Progenitor cell of endocrine pancreas (in vitro differentiated cells): ENCODE results near the gene ADCY10. TPM values are rescaled to one million over a fixed set of nuclear protein-coding genes. Genes with fewer than 3 reads are reported as not detected.

ENCODE experiments used
- DNase-seq: peaks from one replicate; pipeline ENCODE4 v3.0.0; 2021; ENCODE audit warnings: low spot score; ENCODE audit not compliant: unreplicated experiment
- H3K27ac Mint-ChIP-seq: 2 replicates; pipeline ENCODE4 v1.8.0; 2021; ENCODE audit warnings: mild to moderate bottlenecking, moderate library complexity, mixed read lengths
- H3K27me3 Mint-ChIP-seq: 2 replicates; pipeline ENCODE4 v1.8.0; 2021; ENCODE audit warnings: mixed read lengths
- H3K36me3 Mint-ChIP-seq: 2 replicates; pipeline ENCODE4 v1.8.0; 2022; ENCODE audit warnings: mixed read lengths; ENCODE audit not compliant: insufficient read depth
- H3K4me1 Mint-ChIP-seq: 2 replicates; pipeline ENCODE4 v1.8.0; 2021; ENCODE audit warnings: low read depth, mixed read lengths
- H3K4me3 Mint-ChIP-seq: 2 replicates; pipeline ENCODE4 v1.8.0; 2021; ENCODE audit warnings: low read depth, mild to moderate bottlenecking, moderate library complexity, mixed read lengths
- H3K9me3 Mint-ChIP-seq: 2 replicates; pipeline ENCODE4 v1.8.0; 2021; ENCODE audit warnings: low read depth, mixed read lengths
- total RNA-seq: library from RNA; stranded (reverse); gene quantifications from 2 replicates; pipeline ENCODE4 v1.2.1, GENCODE V29; 2021
- TF ChIP-seq, protein P1 (sequence below): fragments of 200-600 bp; sonication (generic); IDR thresholded peaks from one replicate; pipeline ENCODE4 v1.5.0; 2021; ENCODE audit warnings: antibody characterized with exemption, mild to moderate bottlenecking; ENCODE audit not compliant: unreplicated experiment

Gene ADCY10
- total RNA-seq, 1 donor from 2014 or later = 0.60 TPM

DNA sequence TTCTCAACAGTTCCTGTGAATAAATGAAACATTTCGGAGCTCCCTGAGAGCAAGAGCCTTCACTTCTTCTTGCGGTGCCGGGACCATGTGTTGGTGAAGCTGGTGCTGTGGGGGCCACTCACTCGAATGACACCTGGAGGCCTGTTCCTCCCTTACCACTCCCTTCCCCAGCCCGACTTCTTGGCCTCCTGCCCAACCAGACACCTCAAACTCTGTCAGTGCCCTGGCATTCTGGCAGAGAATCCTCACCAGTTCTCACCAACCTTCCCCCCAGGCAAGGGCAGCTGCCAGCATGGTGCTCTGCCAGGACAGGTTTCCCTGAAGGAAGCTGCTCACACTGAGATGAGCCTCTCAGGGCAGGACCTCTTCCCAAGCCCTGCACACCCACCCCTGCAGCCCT lies 123.8 kb downstream of the ADCY10 start:
- H3K36me3 Mint-ChIP-seq = peaks cover 34% of the 10 kb centered on the region
- TF ChIP-seq, protein P1, sequence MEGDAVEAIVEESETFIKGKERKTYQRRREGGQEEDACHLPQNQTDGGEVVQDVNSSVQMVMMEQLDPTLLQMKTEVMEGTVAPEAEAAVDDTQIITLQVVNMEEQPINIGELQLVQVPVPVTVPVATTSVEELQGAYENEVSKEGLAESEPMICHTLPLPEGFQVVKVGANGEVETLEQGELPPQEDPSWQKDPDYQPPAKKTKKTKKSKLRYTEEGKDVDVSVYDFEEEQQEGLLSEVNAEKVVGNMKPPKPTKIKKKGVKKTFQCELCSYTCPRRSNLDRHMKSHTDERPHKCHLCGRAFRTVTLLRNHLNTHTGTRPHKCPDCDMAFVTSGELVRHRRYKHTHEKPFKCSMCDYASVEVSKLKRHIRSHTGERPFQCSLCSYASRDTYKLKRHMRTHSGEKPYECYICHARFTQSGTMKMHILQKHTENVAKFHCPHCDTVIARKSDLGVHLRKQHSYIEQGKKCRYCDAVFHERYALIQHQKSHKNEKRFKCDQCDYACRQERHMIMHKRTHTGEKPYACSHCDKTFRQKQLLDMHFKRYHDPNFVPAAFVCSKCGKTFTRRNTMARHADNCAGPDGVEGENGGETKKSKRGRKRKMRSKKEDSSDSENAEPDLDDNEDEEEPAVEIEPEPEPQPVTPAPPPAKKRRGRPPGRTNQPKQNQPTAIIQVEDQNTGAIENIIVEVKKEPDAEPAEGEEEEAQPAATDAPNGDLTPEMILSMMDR = no peak
- no peaks in the 10 kb centered on the region for H3K9me3 Mint-ChIP-seq
- peak overlapping the region; percentile 69 for H3K27ac Mint-ChIP-seq
- no peak overlapping the region for H3K4me3 Mint-ChIP-seq
- H3K4me1 Mint-ChIP-seq = no peaks in the 10 kb centered on the region
- DNase-seq = no peak
- no peaks in the 10 kb centered on the region for H3K27me3 Mint-ChIP-seq

DNA sequence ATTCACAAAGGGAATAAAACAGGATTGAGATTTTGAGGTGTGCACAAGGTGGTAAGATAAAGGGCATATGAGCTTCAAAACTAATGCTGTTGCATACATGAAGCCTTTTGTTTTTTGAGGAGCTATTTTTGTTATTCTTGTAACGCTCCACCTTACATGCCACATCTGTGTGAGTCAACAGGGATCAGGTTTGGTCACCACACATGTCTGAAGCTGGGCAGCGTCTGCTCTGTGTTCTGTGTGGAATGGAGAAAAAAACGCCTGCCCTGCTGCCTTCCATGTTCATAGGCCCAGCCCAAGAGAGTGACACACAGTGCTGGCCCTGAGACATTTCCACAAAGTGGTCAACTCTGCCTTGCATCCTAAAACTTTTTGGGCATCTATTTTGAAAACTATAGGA lies 124.4 kb downstream of the ADCY10 start:
- H3K4me3 Mint-ChIP-seq = no peak overlapping the region
- no peaks in the 10 kb centered on the region for H3K4me1 Mint-ChIP-seq
- TF ChIP-seq, protein P1 = no peak
- no peaks in the 10 kb centered on the region for H3K27me3 Mint-ChIP-seq
- no peaks in the 10 kb centered on the region for H3K9me3 Mint-ChIP-seq
- no peak for DNase-seq
- no peak overlapping the region for H3K27ac Mint-ChIP-seq
- peaks cover 37% of the 10 kb centered on the region for H3K36me3 Mint-ChIP-seq

DNA sequence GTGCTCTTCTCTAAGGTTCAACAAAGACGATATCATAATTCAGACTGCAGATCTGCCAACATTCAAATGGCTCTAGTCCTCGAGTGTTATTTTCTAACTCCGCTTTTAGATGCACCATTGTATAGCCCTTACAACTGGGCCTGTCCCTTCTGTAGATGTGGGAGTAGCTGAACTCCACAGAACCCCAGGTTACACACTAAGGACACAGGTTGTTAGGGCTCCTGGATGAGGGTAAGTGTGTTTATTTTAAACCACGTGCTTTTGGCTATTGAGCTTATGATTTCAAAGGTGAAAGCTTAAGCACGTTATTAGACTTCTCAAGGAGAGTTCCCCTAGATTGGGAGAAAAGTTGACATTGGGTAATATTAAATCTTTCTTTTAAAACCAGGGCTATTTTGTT lies 127.4 kb downstream of the ADCY10 start:
- Mint-ChIP-seq H3K4me1 (no peaks in the 10 kb centered on the region), H3K36me3 (peaks cover 29% of the 10 kb centered on the region), H3K27ac (no peak overlapping the region), H3K9me3 (no peaks in the 10 kb centered on the region), H3K4me3 (no peak overlapping the region), H3K27me3 (no peaks in the 10 kb centered on the region)
- TF ChIP-seq, protein P1 = no peak
- no peak for DNase-seq

DNA sequence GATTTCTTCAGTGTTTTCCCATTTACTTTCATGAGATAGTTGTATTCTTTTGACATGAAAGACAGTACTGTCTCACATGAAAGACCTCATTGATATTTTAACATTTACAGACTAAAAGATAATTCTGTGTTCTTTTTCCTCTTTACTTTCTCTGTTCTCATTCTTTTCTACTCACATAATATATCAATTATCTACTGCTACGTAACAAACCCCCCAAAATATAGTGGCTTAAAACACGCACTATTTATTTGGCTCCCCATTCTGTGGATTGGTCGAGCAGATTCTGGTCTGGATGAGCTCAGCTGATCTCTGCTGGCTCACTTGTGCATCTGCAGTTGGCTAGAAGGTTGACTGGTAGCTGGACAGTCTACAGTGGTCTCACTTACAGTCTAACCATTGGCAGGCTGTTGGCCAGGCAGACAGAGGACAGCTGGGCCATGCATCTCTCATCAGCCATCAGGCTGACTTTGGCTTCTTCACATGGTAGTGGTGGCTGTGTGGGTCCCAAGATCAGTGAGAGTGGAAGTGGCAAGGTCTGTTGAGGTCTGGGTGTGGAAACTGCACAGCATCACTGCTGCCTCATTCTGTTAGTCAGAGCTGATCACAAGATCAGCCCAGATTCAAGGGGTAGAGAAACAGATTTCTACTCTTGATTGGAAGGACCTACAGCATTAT lies 128.9 kb downstream of the ADCY10 start:
- no peak overlapping the region for H3K4me3 Mint-ChIP-seq
- H3K9me3 Mint-ChIP-seq = peaks cover 6% of the 10 kb centered on the region
- H3K27ac Mint-ChIP-seq = no peak overlapping the region
- no peak for DNase-seq
- peaks cover 39% of the 10 kb centered on the region for H3K36me3 Mint-ChIP-seq
- H3K27me3 Mint-ChIP-seq = no peaks in the 10 kb centered on the region
- H3K4me1 Mint-ChIP-seq = no peaks in the 10 kb centered on the region
- TF ChIP-seq, protein P1 = no peak

DNA sequence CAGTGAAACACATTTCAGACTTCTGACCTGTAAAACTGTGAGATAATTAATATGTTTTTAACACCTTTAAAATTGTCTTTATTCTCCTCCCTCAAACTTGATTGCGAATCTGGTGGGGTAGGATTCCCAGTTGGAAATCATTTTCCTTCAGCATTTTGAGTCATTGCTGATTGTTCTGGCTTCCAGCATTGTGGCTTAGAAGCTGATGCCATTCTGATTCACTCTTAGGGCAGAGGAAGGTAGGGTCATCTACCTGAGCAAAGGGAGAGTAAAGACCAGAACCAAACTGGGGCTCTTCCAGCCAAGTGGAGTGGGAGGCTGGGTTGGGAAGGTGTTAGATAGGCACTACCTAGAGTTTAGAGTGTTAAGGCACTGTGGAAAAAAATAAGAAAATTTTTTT lies 131.0 kb downstream of the ADCY10 start:
- H3K27me3 Mint-ChIP-seq = no peaks in the 10 kb centered on the region
- H3K4me3 Mint-ChIP-seq = no peak overlapping the region
- TF ChIP-seq, protein P1 = no peak
- peaks cover 11% of the 10 kb centered on the region for H3K9me3 Mint-ChIP-seq
- H3K36me3 Mint-ChIP-seq = peaks cover 48% of the 10 kb centered on the region
- DNase-seq = no peak
- no peak overlapping the region for H3K27ac Mint-ChIP-seq
- no peaks in the 10 kb centered on the region for H3K4me1 Mint-ChIP-seq
